Temporal lobe (tissue), 1 donor: ENCODE data around the gene PHAF1. TPM values are rescaled to one million over a fixed set of nuclear protein-coding genes. Genes with fewer than 3 reads are reported as not detected.

Source experiments
- total RNA-seq: library from RNA; depleted of rRNA; stranded (reverse); fragments of >200 nt; gene quantifications from one replicate; pipeline ENCODE4 v1.2.3, GENCODE V29; 2014

PHAF1 gene
- total RNA-seq, 1 donor from 2014 or later, result 19.2 TPM

Other genes starting within 250 kb of the PHAF1 start
- 12.3 TPM for gene PDP2, start 229.4 kb upstream of the PHAF1 start, total RNA-seq
- gene CDH16, start 191.1 kb upstream of the PHAF1 start, total RNA-seq, result not detected
- gene RRAD, start 184.4 kb upstream of the PHAF1 start, total RNA-seq, result 1.5 TPM
- 48.9 TPM for gene CIAO2B, start 175.5 kb upstream of the PHAF1 start, total RNA-seq
- 21.9 TPM for gene CES2, start 174.4 kb upstream of the PHAF1 start, total RNA-seq
- 0.49 TPM for gene CES3, start 148.7 kb upstream of the PHAF1 start, total RNA-seq
- gene CES4A, start 121.4 kb upstream of the PHAF1 start, total RNA-seq, result 8.1 TPM
- 35.7 TPM for gene CBFB, start 80.8 kb upstream of the PHAF1 start, total RNA-seq
- gene B3GNT9, start 41.1 kb downstream of the PHAF1 start, total RNA-seq, result 0.98 TPM
- gene TRADD, start 50.0 kb downstream of the PHAF1 start, total RNA-seq, result 0.98 TPM
- gene FBXL8, start 50.0 kb downstream of the PHAF1 start, total RNA-seq, result 0.49 TPM
- gene HSF4, start 54.8 kb downstream of the PHAF1 start, total RNA-seq, result 5.9 TPM
- 4.2 TPM for gene NOL3, start 60.6 kb downstream of the PHAF1 start, total RNA-seq
- 54.8 TPM for gene MATCAP1, start 74.0 kb downstream of the PHAF1 start, total RNA-seq
- 1.5 TPM for gene EXOC3L1, start 80.2 kb downstream of the PHAF1 start, total RNA-seq
- 16.2 TPM for gene E2F4, start 82.2 kb downstream of the PHAF1 start, total RNA-seq
- gene ELMO3, start 89.2 kb downstream of the PHAF1 start, total RNA-seq, result 0.25 TPM
- 17.0 TPM for gene TMEM208, start 117.2 kb downstream of the PHAF1 start, total RNA-seq
- gene FHOD1, start 137.5 kb downstream of the PHAF1 start, total RNA-seq, result 1.2 TPM
- 1.2 TPM for gene SLC9A5, start 139.0 kb downstream of the PHAF1 start, total RNA-seq
- gene PLEKHG4, start 169.6 kb downstream of the PHAF1 start, total RNA-seq, result 0.98 TPM
- gene KCTD19, start 216.8 kb downstream of the PHAF1 start, total RNA-seq, result 0.25 TPM
- 0.74 TPM for gene LRRC36, start 216.9 kb downstream of the PHAF1 start, total RNA-seq